GM20000 (cell line): ENCODE measurements around the gene PACS1.
A peak's percentile ranks its signal among the peaks of the same experiment; 100 is the strongest.

ENCODE experiments used
- DNase-seq: peaks from one replicate; pipeline ENCODE4 v3.0.0; 2012; ENCODE audit warnings: low spot score
- TF ChIP-seq, protein P1 (sequence below): IDR thresholded peaks from 2 replicates; pipeline ENCODE4 v1.5.1; 2012; ENCODE audit warnings: mild to moderate bottlenecking, control low read depth; ENCODE audit errors: extremely low read depth, missing control alignments

PACS1 gene

DNA sequence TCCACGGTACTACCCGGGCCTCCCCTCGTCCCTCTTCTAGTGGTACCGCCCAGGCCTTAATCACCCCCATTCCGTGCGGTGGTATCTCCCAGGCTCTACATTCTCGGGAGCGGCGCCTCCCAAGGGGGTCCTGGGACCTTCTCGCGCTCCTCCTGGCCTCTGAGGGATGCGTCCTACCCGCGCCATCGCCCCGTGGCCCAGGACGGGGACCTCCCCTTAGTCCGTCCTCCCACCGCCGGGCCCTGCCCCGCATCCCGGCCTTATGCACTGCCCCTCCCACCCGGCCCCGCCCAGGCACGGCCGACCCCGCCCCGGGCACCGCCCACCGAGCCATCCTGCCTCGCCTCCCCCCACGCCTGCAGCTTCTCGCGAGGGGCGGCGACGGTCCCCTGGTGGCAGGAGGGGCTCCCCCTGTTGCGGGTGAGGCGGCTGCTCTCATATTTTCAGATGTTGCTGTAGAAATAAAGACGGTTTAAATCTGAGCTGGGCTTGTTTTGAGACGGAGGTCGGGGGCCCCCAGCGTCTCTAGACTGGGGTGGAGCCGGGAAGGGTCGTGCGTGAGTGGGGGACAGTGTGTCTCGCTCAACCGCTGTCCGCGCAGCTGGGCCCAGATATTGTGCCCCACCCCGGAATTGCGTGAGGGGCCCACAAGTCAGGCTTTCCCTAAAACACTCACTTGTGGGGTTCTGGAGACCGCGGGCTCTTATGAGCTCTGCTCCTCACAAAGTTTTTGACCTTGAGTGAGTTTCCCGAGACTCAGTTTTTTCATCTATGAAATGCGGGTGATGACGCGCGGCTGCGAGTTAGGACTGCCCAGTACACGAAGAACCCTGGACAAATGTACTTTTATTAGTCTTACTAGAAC, 197.5 kb downstream of the PACS1 start:
- TF ChIP-seq, protein P1, sequence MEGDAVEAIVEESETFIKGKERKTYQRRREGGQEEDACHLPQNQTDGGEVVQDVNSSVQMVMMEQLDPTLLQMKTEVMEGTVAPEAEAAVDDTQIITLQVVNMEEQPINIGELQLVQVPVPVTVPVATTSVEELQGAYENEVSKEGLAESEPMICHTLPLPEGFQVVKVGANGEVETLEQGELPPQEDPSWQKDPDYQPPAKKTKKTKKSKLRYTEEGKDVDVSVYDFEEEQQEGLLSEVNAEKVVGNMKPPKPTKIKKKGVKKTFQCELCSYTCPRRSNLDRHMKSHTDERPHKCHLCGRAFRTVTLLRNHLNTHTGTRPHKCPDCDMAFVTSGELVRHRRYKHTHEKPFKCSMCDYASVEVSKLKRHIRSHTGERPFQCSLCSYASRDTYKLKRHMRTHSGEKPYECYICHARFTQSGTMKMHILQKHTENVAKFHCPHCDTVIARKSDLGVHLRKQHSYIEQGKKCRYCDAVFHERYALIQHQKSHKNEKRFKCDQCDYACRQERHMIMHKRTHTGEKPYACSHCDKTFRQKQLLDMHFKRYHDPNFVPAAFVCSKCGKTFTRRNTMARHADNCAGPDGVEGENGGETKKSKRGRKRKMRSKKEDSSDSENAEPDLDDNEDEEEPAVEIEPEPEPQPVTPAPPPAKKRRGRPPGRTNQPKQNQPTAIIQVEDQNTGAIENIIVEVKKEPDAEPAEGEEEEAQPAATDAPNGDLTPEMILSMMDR: no peak
- peak; percentile 95 for DNase-seq

DNA sequence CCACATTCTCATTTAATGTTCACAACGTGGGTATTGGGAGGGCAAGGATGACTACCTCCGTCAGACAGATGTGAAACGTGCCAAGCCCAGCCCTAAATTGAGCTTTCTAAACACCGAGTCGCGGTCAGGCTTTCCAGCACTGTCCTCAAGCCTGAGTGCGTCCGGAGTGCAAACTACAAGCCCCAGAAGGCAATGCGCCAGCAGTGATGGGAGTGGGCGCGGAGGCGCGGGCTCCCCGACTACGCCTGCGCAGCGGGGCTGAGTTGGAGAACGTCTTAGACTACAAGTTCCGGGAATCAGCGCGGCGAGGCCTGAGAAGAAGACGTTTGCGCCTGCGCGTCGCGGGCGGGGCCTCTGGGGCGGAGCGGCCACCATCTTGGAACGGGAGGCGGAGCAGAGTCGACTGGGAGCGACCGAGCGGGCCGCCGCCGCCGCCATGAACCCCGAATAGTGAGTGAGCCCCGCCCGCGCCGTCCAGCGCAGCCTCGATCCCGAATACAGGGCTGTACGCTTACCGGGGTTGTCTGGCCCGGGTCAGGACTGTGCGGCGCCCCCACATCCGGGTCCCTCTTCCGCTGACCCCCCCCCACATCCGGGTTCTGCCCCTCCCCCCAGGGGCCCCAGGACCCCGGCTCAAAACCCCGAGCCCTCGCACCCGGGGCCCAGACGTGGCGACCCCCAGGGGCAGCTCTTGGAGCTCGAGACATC, 198.3 kb downstream of the PACS1 start, which contains the start of gene RAB1B:
TSS of gene RAB1B (plus strand) at position 396 of the 708 bp plus-strand sequence. CDS start at position 437, 41 bp downstream.
- peak; percentile 99 for DNase-seq
- TF ChIP-seq, protein P1: no peak

DNA sequence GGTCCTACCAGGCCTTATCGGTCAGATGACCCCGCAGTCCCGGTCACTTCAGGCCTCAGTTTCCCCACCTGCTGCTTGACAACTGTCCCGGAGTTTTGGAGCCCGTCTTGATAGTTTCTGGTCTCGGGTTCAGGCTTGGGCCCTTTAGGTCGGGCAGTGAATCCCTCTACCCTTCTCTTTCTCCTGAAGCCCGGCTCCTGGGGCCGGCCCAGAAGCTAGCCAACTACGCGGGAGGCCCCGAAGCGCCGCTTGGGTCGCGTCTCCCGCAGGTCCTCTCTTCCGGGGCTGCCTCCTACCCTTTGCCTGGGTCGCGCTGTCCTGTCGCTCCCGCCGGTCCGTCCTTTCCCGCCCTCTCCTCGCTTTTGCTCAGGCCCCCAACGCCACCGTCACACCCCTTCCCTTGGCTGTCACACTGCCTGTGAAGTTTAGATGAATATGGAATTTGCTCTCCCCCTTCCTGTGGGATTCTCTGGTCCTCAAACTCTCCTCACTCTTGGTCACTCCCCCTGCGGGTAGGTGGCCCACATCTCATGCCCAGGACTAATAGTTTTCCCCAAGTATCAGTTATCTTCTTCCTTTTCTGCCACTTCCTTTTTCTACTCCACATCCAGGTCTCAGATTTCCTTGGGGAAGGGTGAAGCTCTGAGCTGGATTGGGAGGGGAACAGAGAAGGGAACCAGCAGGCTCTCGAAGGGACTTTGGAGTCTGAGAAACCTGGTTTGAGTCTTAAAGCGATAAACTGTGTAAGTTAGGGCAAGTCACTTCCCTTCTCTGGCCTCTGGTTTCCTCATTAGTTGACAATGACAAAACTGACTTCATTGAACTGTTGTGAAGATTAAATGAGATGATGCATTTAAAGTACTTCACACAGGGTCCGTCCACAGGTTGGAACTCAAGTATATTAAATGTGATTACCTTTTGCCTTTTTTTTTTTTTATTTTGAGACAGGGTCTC, 199.2 kb downstream of the PACS1 start:
- peak; percentile 57 for DNase-seq
- TF ChIP-seq, protein P1: no peak

DNA sequence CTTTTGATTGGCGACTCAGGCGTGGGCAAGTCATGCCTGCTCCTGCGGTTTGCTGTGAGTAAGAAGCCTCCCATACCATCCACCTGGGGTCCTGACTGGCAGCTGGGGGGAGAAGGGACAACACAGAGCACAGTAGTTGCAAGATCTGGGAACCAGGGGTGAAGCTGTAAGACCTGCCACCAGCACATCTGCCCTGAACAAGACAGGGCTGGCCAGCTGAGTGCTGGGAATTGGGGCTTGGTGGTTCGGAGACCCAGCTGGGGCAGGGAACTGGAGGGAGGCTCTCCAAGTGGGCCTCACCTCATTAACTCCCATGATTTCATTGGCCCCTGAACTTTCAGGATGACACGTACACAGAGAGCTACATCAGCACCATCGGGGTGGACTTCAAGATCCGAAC, 201.7 kb downstream of the PACS1 start:
- TF ChIP-seq, protein P1: no peak
- DNase-seq: no peak

DNA sequence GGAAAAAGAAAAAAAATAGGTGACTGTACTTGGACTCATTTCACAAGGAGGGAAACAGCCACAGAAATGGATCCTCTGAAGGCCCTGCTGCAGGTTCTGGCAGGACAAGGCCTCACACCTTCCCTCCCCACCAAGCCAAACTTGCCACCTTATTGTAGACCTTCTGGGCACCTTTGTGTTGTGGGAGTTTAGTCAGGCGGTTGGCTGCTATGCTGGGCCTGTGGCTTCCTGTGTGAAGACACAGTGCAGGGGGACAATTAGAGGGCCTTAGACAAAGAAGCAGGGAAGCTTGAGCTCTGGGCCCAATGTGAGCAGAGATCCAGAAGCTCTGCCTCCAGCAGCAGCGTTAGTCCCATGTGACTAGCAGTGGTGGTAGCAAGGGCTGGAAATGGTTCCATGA, 202.5 kb downstream of the PACS1 start:
- DNase-seq: no peak
- TF ChIP-seq, protein P1: no peak

DNA sequence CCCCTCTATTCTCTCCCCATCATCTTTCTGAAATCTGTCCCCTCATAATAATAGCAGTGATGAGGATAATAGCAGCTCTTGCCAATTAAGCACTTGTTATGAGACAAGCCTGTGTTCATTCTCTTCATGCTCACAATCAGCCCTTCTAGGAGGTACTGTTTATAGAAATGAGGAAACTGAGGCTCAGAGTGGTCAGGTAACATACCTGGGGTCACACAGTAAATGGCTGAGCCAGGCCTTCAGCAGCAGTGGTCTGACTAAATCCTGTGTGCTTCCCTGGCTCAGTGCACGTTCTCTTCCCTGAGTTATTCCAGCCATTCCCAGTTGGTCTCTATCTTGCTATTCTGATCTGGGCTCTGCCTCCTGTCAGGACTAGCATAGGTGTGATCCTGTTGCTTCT, 204.1 kb downstream of the PACS1 start:
- DNase-seq: no peak
- TF ChIP-seq, protein P1: no peak
